ENCODE measurements around the gene SERPINA12. TPM values are rescaled to one million over a fixed set of nuclear protein-coding genes. Genes with fewer than 3 reads are reported as not detected.

SERPINA12 gene
- total and polyA plus RNA-seq, 2 experiments from 2014 or later: not detected

- peaks cover 19% of the 10 kb centered on the region; the same call in 1 of the 2 replicates for H3K9me2 ChIP-seq (ENCODE audit: insufficient read depth)
- no peaks in the 10 kb centered on the region for H3K79me2 ChIP-seq (replicated peaks; ENCODE audit: insufficient read depth)
- no peak overlapping the region for H3K27ac Mint-ChIP-seq
- no peak overlapping the region for H3K4me3 ChIP-seq
- H2AFZ ChIP-seq: no peak overlapping the region
- no peaks in the 10 kb centered on the region for H4K20me1 ChIP-seq (replicated peaks; ENCODE audit: insufficient read depth)
- H3K27me3 Mint-ChIP-seq (ENCODE audit: insufficient read depth, low read depth, poor library complexity): peaks cover 4% of the 10 kb centered on the region
- peaks cover 13% of the 10 kb centered on the region for H3K36me3 Mint-ChIP-seq (ENCODE audit: low read depth)
- no peaks in the 10 kb centered on the region for H3K27me3 ChIP-seq (ENCODE audit: insufficient read depth)
- no peaks in the 10 kb centered on the region; the same call in 1 of the 2 replicates for H3K36me3 ChIP-seq (ENCODE audit: insufficient read depth)
- peaks cover 36% of the 10 kb centered on the region for H3K4me1 Mint-ChIP-seq
- peaks cover 30% of the 10 kb centered on the region for H3K4me1 ChIP-seq (ENCODE audit: insufficient read depth)
- H3F3A ChIP-seq (replicated peaks; ENCODE audit: low read depth): 0 out of 2 replicates have a peak, but pooled peaks cover 5% of the 10 kb centered on the region
- peak overlapping the region; percentile 62 for H3K4me2 ChIP-seq
- ATAC-seq (no peak), DNase-seq (ENCODE audit: low spot score) (no peak)
- TF ChIP-seq EZH2 (IDR thresholded peaks at IDR 0.05; ENCODE audit: low read depth, unreplicated experiment) (no peak), NANOG (IDR thresholded peaks at IDR 0.05; ENCODE audit: borderline replicate concordance) (no peak)
- no peak overlapping the region for H3K27ac ChIP-seq (ENCODE audit: low read depth)
- peaks cover 7% of the 10 kb centered on the region; the same call in 2 of the 3 replicates for H3K9me3 Mint-ChIP-seq
- no peak overlapping the region; the same call in 2 of the 3 replicates for H3K4me3 Mint-ChIP-seq
Measured at GRCh38 chr14:94449930-94450329, 59.3 kb downstream of the SERPINA12 start.

- TF ChIP-seq EZH2 (IDR thresholded peaks at IDR 0.05; ENCODE audit: low read depth, unreplicated experiment) (no peak), ZNF331 (CRISPR knock-in tag; IDR thresholded peaks at IDR 0.05; ENCODE audit: low read depth) (no peak), EZH2phosphoT487 (IDR thresholded peaks at IDR 0.05; ENCODE audit: unreplicated experiment) (no peak), ZNF114 (CRISPR knock-in tag; IDR thresholded peaks at IDR 0.05) (no peak), CREB1 (CRISPR knock-in tag; IDR thresholded peaks at IDR 0.05; ENCODE audit: low read depth) (no peak)
- ATAC-seq (no peak), DNase-seq (ENCODE audit: low spot score) (no peak)
- Histone ChIP-seq H3K27ac (ENCODE audit: low read depth) (no peak overlapping the region), H3K9me2 (ENCODE audit: insufficient read depth) (peaks cover 25% of the 10 kb centered on the region; the same call in 1 of the 2 replicates), H3K4me1 (ENCODE audit: insufficient read depth) (peaks cover 30% of the 10 kb centered on the region), H3K36me3 (ENCODE audit: insufficient read depth) (no peaks in the 10 kb centered on the region; the same call in 1 of the 2 replicates), H3K4me2 (no peak overlapping the region), H3K79me2 (replicated peaks; ENCODE audit: insufficient read depth) (no peaks in the 10 kb centered on the region), H3F3A (replicated peaks; ENCODE audit: low read depth) (0 out of 2 replicates have a peak, but pooled peaks cover 5% of the 10 kb centered on the region), H4K20me1 (replicated peaks; ENCODE audit: insufficient read depth) (no peaks in the 10 kb centered on the region), H3K4me3 (no peak overlapping the region), H2AFZ (no peak overlapping the region), H3K27me3 (ENCODE audit: insufficient read depth) (no peaks in the 10 kb centered on the region)
- peaks cover 7% of the 10 kb centered on the region for H3K27me3 Mint-ChIP-seq (ENCODE audit: insufficient read depth, low read depth, poor library complexity)
- peaks cover 36% of the 10 kb centered on the region for H3K4me1 Mint-ChIP-seq
- H3K4me3 Mint-ChIP-seq: no peak overlapping the region
- H3K27ac Mint-ChIP-seq: no peak overlapping the region; the same call in 1 of the 2 replicates
- H3K36me3 Mint-ChIP-seq (ENCODE audit: low read depth): no peaks in the 10 kb centered on the region
- no peaks in the 10 kb centered on the region for H3K9me3 Mint-ChIP-seq
Measured at GRCh38 chr14:94448071-94448808, 61.0 kb downstream of the SERPINA12 start.

GRCh38 chr14:94447206-94447605 is 62.1 kb downstream of the SERPINA12 start:
- Histone ChIP-seq H3K27ac (ENCODE audit: low read depth) (no peak overlapping the region), H3K9me2 (ENCODE audit: insufficient read depth) (peaks cover 34% of the 10 kb centered on the region), H3K4me3 (no peak overlapping the region), H3K4me2 (no peak overlapping the region), H3K4me1 (ENCODE audit: insufficient read depth) (peaks cover 23% of the 10 kb centered on the region), H3K27me3 (ENCODE audit: insufficient read depth) (no peaks in the 10 kb centered on the region), H3F3A (replicated peaks; ENCODE audit: low read depth) (0 out of 2 replicates have a peak, but pooled peaks cover 5% of the 10 kb centered on the region), H4K20me1 (replicated peaks; ENCODE audit: insufficient read depth) (no peaks in the 10 kb centered on the region), H3K79me2 (replicated peaks; ENCODE audit: insufficient read depth) (no peaks in the 10 kb centered on the region), H2AFZ (no peak overlapping the region), H3K36me3 (ENCODE audit: insufficient read depth) (no peaks in the 10 kb centered on the region; the same call in 1 of the 2 replicates)
- H3K9me3 Mint-ChIP-seq: no peaks in the 10 kb centered on the region
- no peak for ATAC-seq
- no peak overlapping the region for H3K27ac Mint-ChIP-seq
- H3K27me3 Mint-ChIP-seq (ENCODE audit: insufficient read depth, low read depth, poor library complexity): peaks cover 7% of the 10 kb centered on the region
- no peak for DNase-seq (ENCODE audit: low spot score)
- no peak overlapping the region for H3K4me3 Mint-ChIP-seq
- H3K4me1 Mint-ChIP-seq: peaks cover 26% of the 10 kb centered on the region
- no peaks in the 10 kb centered on the region for H3K36me3 Mint-ChIP-seq (ENCODE audit: low read depth)
- TF ChIP-seq EZH2 (IDR thresholded peaks at IDR 0.05; ENCODE audit: low read depth, unreplicated experiment): no peak
- TF ChIP-seq, protein P1, sequence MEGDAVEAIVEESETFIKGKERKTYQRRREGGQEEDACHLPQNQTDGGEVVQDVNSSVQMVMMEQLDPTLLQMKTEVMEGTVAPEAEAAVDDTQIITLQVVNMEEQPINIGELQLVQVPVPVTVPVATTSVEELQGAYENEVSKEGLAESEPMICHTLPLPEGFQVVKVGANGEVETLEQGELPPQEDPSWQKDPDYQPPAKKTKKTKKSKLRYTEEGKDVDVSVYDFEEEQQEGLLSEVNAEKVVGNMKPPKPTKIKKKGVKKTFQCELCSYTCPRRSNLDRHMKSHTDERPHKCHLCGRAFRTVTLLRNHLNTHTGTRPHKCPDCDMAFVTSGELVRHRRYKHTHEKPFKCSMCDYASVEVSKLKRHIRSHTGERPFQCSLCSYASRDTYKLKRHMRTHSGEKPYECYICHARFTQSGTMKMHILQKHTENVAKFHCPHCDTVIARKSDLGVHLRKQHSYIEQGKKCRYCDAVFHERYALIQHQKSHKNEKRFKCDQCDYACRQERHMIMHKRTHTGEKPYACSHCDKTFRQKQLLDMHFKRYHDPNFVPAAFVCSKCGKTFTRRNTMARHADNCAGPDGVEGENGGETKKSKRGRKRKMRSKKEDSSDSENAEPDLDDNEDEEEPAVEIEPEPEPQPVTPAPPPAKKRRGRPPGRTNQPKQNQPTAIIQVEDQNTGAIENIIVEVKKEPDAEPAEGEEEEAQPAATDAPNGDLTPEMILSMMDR (conservative IDR thresholded peaks at IDR 0.05; ENCODE audit: low read depth in 2 of 2): no peak
- TF ChIP-seq POLR2AphosphoS5 (IDR thresholded peaks at IDR 0.05; ENCODE audit: low read depth): no peak
- TF ChIP-seq EZH2phosphoT487 (IDR thresholded peaks at IDR 0.05; ENCODE audit: unreplicated experiment): no peak
- no peak for TF ChIP-seq REST (IDR thresholded peaks at IDR 0.05; ENCODE audit: unreplicated experiment)
- TF ChIP-seq, protein P2, sequence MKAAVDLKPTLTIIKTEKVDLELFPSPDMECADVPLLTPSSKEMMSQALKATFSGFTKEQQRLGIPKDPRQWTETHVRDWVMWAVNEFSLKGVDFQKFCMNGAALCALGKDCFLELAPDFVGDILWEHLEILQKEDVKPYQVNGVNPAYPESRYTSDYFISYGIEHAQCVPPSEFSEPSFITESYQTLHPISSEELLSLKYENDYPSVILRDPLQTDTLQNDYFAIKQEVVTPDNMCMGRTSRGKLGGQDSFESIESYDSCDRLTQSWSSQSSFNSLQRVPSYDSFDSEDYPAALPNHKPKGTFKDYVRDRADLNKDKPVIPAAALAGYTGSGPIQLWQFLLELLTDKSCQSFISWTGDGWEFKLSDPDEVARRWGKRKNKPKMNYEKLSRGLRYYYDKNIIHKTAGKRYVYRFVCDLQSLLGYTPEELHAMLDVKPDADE (IDR thresholded peaks at IDR 0.05): no peak
- TF ChIP-seq CREB1 (CRISPR knock-in tag; IDR thresholded peaks at IDR 0.05; ENCODE audit: low read depth): no peak
